ENCODE results near the gene ARL15. TPM values are rescaled to one million over a fixed set of nuclear protein-coding genes. Genes with fewer than 3 reads are reported as not detected.

ARL15 gene
- total RNA-seq, 1 donor from 2014 or later: 125 TPM

DNA sequence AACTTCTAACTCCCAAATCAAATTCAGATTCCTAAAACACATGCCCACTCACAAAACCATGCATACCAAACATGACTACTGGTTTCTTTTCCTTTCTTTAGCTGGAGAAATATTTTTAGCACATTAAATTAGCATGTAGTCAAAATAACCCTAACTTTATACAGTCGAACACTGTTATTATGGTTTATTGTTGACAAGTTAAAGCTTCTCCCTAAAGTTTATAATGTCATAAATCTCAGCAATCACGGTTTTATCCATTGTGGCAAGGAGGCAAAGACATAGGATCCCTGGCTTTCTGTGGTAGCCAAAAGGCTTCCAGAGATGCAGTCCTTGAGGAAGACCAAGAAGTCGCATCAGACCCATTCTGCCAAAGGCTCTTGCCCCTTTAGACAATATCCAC lies 27.5 kb downstream of the ARL15 start:
- DNase-seq: no peak

DNA sequence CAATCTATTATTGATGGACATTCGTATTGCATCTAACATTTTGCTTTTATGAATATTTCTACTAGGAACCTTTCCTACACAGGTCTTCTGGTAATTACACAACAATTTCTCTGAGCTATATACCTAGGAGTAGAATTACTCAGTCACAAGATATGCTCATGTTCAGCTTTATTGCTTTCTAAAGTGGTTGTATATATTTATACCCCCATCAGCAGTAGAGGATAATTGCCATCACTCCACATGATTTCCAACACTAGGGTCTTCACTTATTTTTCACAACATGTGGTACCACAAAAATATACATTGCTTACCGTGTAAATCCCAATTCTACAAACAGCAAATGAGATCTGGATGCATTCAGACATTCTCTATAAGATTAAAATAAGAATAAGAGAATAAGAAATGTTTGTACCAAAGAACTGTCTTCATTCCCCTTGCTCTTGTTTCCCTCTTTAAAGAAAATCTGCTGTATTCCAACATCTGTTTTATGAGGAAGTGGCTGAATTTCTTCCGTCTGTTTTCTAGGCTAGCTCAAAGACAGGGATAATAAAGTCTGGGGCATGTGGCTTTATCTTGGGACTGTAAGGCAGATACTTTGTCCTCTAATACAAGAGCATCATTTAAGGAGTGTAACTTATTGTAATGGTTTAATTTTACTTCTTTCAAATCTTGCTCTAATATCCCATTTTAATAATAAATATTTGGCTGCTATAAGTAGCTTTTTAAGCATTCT lies 28.2 kb downstream of the ARL15 start:
- DNase-seq: no peak

GRCh38 chr5:54279960-54280359 lies 30.4 kb downstream of the ARL15 start:
- no peak for DNase-seq

GRCh38 chr5:54278979-54279717 lies 31.2 kb downstream of the ARL15 start:
- DNase-seq: no peak

GRCh38 chr5:54278036-54278830 lies 32.1 kb downstream of the ARL15 start:
- no peak for DNase-seq

- DNase-seq: no peak
Observed at GRCh38 chr5:54276048-54276447, 34.3 kb downstream of the ARL15 start.

DNA sequence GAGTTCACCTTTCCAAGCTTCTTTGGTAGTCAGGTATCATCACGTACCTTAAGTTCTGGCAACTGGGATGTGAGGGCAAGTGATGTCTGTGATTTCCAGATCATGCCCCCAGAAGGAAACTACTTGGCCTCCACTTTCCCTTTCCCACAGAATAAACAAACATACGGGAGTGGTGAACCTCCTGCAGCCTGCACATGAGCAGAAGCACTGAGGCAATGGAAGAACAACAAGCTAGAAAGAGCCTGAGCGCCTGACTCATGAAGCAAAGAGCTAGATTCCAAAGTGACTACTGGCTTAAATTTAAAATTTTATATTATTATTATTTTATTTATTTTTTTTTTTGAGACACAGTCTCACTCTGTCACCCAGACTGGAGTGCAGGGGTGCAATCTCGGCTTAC lies 35.0 kb downstream of the ARL15 start:
- no peak for DNase-seq

- no peak for DNase-seq
Observed at GRCh38 chr5:54274944-54275343, 35.4 kb downstream of the ARL15 start.

- DNase-seq: no peak
Observed at GRCh38 chr5:54273715-54274114, 36.7 kb downstream of the ARL15 start.

- no peak for DNase-seq
Observed at GRCh38 chr5:54272746-54273145, 37.6 kb downstream of the ARL15 start.

DNA sequence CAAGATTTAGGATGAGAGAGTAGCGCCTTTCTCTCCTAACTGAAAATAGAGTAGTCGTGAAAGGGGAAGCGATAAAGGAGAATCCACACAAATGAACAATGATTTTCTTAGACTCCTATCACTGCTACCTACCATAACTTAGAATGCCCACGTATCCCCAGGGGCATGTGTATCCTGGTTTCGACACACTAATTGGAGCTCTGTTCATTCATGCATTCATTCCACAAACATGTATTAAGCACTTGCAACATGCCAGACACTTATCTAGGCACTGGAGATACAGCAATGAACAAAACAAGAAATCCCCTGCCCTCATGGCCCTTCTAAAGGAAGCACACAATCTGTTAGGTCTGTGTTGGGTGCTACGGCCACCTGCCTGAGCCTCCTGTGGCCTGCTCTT lies 40.0 kb downstream of the ARL15 start:
- no peak for DNase-seq

DNA sequence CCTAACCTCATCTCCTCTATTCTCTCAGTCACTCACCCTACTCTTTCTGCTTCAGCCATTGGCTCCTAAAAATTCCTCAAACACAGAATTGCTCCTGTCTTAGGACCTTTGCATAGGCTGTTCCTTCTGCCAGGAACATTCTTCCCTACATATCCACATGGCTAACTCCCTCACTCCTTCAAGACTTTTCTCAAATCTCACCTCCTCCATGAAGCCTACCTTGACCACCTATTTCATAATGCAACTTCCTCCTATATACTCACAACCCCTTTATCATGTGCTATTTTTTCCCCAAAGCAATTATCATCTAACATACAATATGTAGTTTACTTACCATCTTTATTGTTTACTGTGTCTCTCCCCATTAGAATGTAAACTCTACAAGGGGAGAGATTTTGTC lies 45.8 kb downstream of the ARL15 start:
- no peak for DNase-seq

GRCh38 chr5:54263447-54263846 lies 46.9 kb downstream of the ARL15 start:
- DNase-seq: no peak

GRCh38 chr5:54261596-54261995 lies 48.8 kb downstream of the ARL15 start:
- no peak for DNase-seq

DNA sequence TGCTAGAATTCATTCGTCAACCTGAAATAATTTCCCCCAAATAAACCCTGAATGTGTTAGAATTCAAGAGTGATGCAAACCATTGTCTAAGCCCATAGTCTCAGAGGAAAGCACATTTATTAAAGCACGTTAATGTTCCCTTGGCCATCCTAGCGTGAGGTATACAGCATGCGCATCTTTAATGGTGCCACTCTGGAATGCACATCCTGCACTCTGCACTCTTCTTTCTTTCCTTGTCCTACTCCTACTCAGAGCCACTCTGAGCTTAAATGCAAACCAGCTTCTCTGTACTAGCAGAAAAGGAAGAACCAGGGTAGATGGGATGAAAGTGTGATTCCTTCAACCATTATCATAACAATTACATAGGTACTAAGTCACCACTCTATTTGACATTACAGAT lies 50.4 kb downstream of the ARL15 start:
- no peak for DNase-seq

GRCh38 chr5:54259090-54259489 lies 51.3 kb downstream of the ARL15 start:
- DNase-seq: no peak

DNA sequence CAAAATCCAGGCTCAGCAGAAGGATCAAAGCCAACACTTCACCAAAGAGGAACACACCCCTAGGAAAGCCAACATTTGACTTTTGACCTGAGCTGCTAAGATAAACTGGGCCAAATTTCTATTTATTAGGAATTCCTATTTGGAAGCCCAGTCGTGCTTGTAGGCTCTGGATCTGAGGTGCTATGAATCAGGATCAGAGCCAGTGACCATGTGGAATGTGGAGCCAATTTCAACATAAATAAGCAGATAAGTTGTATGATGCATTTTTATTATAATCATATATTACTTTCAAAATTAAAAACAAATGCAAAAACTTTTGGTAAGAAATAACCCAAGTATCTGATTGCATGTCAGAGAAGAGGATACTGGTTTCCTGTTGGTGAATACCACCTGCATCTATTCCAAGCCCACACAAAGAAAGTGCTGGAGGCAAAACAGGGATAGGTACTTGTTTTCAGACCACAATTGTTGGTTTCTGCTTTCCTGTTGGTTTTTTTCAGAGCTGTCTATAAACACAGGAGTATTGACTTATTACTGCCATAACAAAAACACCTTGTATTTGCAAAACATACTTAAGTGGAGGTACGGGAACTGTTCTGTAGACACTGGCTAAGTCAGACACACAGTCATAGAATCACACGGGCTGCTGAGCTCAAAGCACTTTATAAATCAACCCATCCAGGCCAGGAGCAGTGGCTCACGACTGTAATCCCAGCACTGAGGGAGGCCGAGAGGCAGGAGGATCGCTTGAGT lies 52.8 kb downstream of the ARL15 start:
- no peak for DNase-seq

DNA sequence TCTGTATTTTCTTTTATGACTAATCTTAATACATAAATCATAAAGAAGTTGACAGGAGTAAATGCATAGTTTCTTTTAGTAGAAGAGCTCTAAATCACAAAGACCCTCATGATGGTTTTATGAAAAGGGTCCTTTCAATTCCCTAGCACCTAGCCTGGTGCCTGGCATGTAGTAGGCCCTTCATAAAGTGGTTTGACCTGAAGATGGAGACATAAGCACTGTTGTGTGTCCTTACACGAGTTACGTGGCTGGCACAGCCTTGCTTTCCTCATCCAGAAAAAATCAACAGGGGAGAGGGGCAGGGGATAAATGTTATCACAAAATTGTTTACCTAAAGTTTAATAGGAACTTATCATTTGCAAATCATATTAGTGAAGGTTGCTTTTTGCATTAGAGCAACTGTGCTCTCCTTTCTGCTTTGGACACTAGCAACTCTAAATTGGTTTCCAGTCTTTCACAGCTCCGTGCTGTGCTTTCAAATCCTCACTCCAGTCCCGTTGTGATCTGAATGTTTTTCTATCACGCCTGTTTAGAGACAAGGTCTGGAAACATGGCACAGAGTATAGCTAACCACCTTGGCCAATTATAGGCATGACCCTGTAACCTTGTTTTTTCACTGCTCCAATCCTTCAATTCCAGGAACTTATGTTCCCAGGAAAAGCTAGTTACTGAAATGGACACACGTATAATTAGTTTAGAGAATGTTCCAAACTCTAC lies 55.7 kb downstream of the ARL15 start:
- no peak for DNase-seq

- DNase-seq: no peak
Observed at GRCh38 chr5:54251981-54252380, 58.4 kb downstream of the ARL15 start.

DNA sequence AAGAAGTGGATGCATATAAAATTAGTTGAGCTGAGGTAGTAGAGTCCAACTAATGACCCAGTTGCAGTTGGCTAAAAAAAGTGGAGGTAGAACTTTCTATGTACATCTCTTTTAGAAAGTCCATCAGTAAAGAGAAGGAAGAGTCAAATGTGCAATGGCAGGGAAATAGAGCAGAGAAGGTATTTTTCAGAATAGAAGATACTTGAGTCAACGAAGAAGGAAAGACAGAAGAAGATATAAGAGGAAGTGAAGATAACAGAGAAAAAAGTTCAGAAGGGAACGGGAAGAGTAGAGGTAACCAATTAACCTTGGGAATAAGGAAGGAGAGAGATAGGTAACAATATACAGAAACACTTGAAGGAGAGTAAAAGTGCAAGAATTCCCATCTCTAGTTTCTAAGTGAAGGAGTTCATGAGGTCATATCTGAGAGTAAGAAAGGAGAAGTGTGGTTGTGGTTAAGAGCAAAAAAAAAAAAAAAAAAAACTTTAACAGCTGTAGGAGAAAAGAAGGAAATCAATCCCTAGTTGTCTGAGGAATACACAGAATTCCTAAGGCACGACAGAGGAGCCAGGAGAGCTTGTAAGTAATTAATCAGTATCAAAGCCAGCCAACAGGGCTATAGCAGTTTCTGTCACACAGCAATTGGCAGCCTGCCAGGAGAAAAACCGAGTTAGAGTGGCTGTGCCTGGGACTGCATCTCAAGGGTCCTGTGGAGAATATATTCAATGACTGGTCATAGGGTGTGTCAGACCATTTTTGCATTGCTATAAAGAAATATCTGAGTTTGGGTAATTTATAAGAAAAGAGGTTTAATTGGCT lies 61.0 kb downstream of the ARL15 start:
- DNase-seq: no peak

DNA sequence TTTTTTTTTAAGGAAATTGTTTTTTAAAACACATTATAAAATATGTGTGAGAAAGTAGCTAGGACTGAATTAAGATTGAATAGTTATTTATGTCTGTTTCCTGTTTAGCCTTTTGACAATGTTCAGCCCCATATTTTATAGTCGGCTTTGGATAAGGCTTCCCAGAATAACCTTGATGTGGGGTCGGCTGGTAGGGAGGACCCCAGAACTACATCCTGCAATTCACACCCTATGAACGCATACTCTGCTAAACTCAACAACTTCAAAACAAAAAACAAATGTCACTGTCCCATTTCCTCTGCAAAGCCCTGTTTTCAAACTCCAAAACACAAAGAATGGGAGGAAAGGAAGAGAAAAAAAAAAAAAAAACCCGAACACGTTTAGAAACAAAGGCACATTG lies 63.1 kb downstream of the ARL15 start:
- DNase-seq: no peak
